NCI-H1105 treated with DMSO at 0.1 percent for 48 hours (cell line): Measurements from ENCODE around the gene FXN.
"Not testable (repeated sequence)": the region's sequence is repeated elsewhere in the genome, so short reads cannot be mapped to it uniquely, and the experiment has no call there.

Experiments used
- DNase-seq: peaks from one replicate; lab custom pipeline; 2025; lab: John Stamatoyannopoulos, UW

The FXN gene

GRCh38 chr9:69070201-69070600 is 34.6 kb downstream of the FXN start:
- no peak for DNase-seq

- DNase-seq, result no peak
Observed at GRCh38 chr9:69071059-69071458, 35.5 kb downstream of the FXN start.

- no peak for DNase-seq
Observed at GRCh38 chr9:69073103-69073502, 37.6 kb downstream of the FXN start.

- DNase-seq, result no peak
Observed at GRCh38 chr9:69074801-69075200, 39.2 kb downstream of the FXN start.

- no peak for DNase-seq
Observed at GRCh38 chr9:69076550-69076949, 41.0 kb downstream of the FXN start.

- DNase-seq, result no peak
Observed at GRCh38 chr9:69078069-69078468, 42.5 kb downstream of the FXN start.

GRCh38 chr9:69078581-69078980 is 43.0 kb downstream of the FXN start:
- no peak for DNase-seq

- DNase-seq, result no peak
Observed at GRCh38 chr9:69079186-69079585, 43.6 kb downstream of the FXN start.

GRCh38 chr9:69081261-69081660 is 45.7 kb downstream of the FXN start:
- no peak for DNase-seq

GRCh38 chr9:69083321-69083720 is 47.8 kb downstream of the FXN start:
- no peak for DNase-seq

GRCh38 chr9:69085569-69086283 is 50.2 kb downstream of the FXN start:
- DNase-seq, result no peak

GRCh38 chr9:69086312-69086711 is 50.8 kb downstream of the FXN start:
- DNase-seq, result no peak

- DNase-seq, result no peak
Observed at GRCh38 chr9:69086769-69087168, 51.2 kb downstream of the FXN start.

- DNase-seq, result no peak
Observed at GRCh38 chr9:69089082-69089481, 53.5 kb downstream of the FXN start.

GRCh38 chr9:69089491-69089890 is 53.9 kb downstream of the FXN start:
- no peak for DNase-seq

- no peak for DNase-seq
Observed at GRCh38 chr9:69090140-69090750, 54.7 kb downstream of the FXN start.

GRCh38 chr9:69090946-69091345 is 55.4 kb downstream of the FXN start:
- peak; percentile 22 for DNase-seq

- no peak for DNase-seq
Observed at GRCh38 chr9:69093471-69094103, 58.0 kb downstream of the FXN start.

- DNase-seq, result not testable (repeated sequence)
Observed at GRCh38 chr9:69094361-69095135, 59.0 kb downstream of the FXN start.

- no peak for DNase-seq
Observed at GRCh38 chr9:69097064-69097463, 61.5 kb downstream of the FXN start.

- no peak for DNase-seq
Observed at GRCh38 chr9:69097923-69098593, 62.5 kb downstream of the FXN start.

GRCh38 chr9:69103348-69103996 is 67.9 kb downstream of the FXN start:
- DNase-seq, result not testable (repeated sequence)
